ENCODE results near the gene CCSER2.
"Not testable (repeated sequence)": the region's sequence is repeated elsewhere in the genome, so short reads cannot be mapped to it uniquely, and the experiment has no call there.

CCSER2 gene

GRCh38 chr10:84525120-84525806 lies 196.9 kb downstream of the CCSER2 start:
- DNase-seq, result no peak

- DNase-seq, result not testable (repeated sequence)
Measured at GRCh38 chr10:84525807-84526182, 197.4 kb downstream of the CCSER2 start.

GRCh38 chr10:84527386-84527785 lies 199.0 kb downstream of the CCSER2 start:
- not testable (repeated sequence) for DNase-seq

- not testable (repeated sequence) for DNase-seq
Measured at GRCh38 chr10:84528526-84528925, 200.1 kb downstream of the CCSER2 start.

GRCh38 chr10:84530724-84531325 lies 202.4 kb downstream of the CCSER2 start:
- no peak for DNase-seq

- DNase-seq, result no peak
Measured at GRCh38 chr10:84531396-84531795, 203.0 kb downstream of the CCSER2 start.

- no peak for DNase-seq
Measured at GRCh38 chr10:84534168-84534567, 205.8 kb downstream of the CCSER2 start.

- peak; percentile 50 for DNase-seq
Measured at GRCh38 chr10:84537447-84537931, 209.1 kb downstream of the CCSER2 start.

GRCh38 chr10:84538036-84538435 lies 209.6 kb downstream of the CCSER2 start:
- DNase-seq, result no peak

GRCh38 chr10:84539216-84539615 lies 210.8 kb downstream of the CCSER2 start:
- no peak for DNase-seq

GRCh38 chr10:84540022-84540616 lies 211.7 kb downstream of the CCSER2 start:
- no peak for DNase-seq

- peak; percentile 73 for DNase-seq
Measured at GRCh38 chr10:84540617-84541288, 212.4 kb downstream of the CCSER2 start.

- DNase-seq, result no peak
Measured at GRCh38 chr10:84541289-84541637, 212.9 kb downstream of the CCSER2 start.

GRCh38 chr10:84542522-84543490 lies 214.4 kb downstream of the CCSER2 start:
- no peak for DNase-seq

GRCh38 chr10:84543948-84544347 lies 215.6 kb downstream of the CCSER2 start:
- DNase-seq, result no peak

- no peak for DNase-seq
Measured at GRCh38 chr10:84545651-84546050, 217.3 kb downstream of the CCSER2 start.

- no peak for DNase-seq
Measured at GRCh38 chr10:84546609-84547008, 218.2 kb downstream of the CCSER2 start.

GRCh38 chr10:84547616-84548015 lies 219.2 kb downstream of the CCSER2 start:
- no peak for DNase-seq

- DNase-seq, result no peak
Measured at GRCh38 chr10:84548869-84549268, 220.5 kb downstream of the CCSER2 start.

- no peak for DNase-seq
Measured at GRCh38 chr10:84549368-84550165, 221.2 kb downstream of the CCSER2 start.

GRCh38 chr10:84550756-84551436 lies 222.5 kb downstream of the CCSER2 start:
- DNase-seq, result no peak
